GM18499 (cell line): ENCODE measurements around the gene ARHGEF4.

Source experiments
- ATAC-seq: cut with Tn5 transposase; IDR thresholded peaks from one replicate; pipeline ENCODE4 v1.9.1; 2021; ENCODE audit warnings: moderate number of reproducible peaks; ENCODE audit not compliant: insufficient read depth, unreplicated experiment

Gene ARHGEF4

DNA sequence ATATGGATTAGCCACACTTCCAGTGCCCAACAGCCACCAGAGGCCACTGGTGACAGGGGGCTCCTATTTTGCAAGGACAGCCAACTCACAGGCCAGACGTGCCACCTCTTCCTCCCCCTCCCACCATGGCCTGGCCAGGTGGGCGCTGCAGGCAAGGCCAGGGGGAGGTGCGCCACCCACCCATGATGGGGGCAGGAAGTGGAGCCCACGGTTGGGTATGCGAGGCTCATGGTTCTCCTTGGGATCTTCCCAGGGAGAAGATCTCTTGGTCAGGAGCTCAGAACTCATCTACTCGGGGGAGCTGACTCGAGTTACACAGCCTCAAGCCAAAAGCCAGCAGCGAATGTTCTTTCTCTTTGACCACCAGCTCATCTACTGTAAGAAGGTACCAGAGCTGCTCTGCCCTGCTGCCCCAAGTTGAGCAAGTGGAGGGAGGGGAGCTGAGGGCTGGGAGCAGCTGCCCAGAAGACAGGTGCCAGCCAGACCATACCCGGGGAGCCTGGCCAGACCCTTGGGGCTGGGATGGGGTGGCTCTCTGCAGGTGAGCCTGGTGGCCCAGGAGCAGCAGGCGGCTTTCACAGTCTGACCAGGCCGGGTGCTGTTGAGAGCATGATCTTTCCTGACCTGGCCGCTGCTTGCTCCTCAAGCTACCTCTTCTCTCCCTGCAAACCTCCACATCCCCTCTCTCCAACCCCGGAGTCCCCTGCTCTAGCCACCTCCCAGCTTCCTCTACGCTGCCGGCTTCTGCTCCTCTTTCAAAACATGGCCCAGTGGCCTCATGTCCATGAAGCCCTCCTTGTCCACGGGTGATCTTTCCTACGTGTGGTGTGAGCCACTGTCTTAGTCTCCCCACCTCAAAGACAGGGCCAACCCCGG is 206.7 kb downstream of the ARHGEF4 start:
- ATAC-seq: no peak

DNA sequence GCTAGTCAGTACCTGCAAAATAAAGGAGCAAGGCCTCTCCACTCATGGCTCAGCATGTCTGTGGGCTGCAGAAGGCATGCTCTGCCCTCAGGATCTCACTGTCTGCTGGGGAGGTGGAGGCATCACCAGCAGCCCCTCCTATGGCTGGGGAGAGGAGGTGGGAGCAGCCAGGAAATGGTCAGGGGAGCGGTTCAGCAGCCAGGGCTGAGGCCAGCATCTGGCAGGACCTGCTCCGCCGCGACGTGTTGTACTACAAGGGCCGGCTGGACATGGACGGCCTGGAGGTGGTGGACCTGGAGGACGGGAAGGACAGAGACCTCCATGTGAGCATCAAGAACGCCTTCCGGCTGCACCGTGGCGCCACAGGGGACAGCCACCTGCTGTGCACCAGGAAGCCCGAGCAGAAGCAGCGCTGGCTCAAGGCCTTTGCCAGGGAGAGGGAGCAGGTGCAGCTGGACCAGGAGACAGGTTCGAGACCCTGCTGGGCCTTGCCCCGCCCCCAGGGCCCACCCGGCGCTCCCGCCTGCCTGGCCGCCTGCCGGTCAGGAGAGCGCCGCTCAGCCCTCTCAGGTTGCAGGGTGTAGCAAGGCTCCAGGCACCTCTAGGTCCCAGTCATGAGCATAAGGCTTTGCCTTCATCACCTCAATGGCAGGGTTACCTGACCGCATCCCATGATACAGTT is 207.5 kb downstream of the ARHGEF4 start:
- ATAC-seq: no peak

DNA sequence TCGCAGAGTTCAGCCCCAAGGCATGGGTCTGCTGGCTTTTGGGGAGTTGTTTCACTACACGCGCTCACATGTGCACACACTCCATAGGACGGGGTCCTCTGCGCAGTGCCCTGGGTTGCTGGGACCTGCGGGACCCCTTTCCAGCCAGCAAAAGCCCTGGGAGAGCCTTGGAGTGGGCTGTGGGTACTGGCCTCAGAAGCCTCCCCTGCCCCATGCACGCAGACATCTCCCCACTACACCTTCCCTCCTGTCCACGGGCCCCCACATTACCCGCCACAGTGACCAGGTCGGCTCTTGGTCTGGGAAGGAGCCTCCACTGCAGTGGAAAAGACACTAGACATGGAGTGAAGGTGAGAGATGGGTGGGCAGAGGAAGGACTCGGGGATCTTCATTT is 208.0 kb downstream of the ARHGEF4 start:
- no peak for ATAC-seq

DNA sequence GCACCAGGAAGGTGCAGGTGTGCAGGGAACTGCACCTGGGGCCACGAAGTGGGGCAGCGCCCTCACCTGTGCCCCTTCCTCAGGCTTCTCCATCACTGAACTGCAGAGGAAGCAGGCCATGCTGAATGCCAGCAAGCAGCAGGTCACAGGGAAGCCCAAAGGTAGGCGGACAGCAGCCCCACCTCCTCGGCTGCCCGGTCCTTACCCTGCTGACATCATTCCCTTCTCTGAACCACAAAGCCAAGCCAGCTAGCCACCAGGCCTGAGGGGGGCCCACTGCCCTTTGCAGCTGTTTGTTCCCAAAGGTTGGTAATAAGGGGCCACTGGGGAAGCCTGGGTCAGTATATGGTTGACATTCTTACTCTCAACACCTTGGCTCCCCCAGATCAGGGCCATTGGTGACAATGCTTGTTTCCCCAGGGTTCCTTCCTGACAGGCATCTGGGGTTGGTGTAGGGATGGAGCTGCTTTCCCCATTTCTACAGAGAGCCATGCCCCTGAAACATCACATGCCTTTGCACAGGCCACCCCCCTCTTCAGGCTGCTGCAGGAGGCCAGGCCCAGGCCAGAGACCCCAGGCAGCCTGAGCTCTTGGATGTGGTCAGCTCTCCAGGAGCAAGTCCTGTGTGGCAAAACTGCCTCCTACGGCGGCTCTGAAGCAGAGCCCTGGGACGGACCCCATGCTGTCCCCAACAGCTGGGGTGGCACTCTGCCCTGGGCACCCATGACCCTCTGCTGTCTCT is 208.7 kb downstream of the ARHGEF4 start:
- ATAC-seq: no peak

DNA sequence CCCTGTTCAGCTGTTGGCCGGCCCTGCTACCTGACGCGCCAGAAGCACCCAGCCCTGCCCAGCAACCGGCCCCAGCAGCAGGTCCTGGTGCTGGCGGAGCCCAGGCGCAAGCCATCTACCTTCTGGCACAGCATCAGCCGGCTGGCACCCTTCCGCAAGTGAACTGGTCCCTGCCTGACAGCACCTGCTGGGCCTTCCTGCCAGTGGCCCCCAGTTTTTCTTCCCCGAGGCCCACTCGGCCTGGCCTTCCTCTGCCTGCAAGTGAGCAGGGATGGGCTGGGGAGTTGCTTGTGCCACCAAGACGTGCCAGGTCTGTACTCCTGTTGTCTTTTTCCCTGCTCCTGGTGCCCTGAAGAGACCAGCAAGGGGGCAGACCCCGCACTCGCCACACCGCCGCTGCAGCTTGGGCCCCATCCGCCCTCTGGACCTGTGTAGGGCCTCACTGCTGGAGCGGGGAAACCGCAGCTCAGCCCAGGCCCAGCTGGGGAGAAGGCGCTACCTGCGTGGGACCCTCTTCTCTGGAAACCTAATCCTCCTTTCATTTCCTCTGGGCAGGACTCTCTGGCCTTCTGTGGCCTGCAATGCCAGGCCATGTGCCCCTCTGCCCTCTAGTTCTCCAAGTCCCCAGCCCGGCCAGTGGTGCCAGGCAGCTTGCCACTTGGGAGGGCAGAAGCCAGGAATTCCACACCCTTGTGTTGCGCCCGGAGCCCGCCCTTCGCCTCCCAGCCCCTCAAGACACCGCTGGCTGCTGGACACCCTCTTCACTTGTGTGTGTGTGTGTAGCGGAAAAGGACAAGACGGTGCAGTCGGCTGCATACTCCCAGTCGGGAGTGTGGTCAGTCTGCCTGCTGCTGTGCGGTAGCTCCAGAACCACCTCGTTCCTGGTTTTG is 209.6 kb downstream of the ARHGEF4 start:
- ATAC-seq: no peak

DNA sequence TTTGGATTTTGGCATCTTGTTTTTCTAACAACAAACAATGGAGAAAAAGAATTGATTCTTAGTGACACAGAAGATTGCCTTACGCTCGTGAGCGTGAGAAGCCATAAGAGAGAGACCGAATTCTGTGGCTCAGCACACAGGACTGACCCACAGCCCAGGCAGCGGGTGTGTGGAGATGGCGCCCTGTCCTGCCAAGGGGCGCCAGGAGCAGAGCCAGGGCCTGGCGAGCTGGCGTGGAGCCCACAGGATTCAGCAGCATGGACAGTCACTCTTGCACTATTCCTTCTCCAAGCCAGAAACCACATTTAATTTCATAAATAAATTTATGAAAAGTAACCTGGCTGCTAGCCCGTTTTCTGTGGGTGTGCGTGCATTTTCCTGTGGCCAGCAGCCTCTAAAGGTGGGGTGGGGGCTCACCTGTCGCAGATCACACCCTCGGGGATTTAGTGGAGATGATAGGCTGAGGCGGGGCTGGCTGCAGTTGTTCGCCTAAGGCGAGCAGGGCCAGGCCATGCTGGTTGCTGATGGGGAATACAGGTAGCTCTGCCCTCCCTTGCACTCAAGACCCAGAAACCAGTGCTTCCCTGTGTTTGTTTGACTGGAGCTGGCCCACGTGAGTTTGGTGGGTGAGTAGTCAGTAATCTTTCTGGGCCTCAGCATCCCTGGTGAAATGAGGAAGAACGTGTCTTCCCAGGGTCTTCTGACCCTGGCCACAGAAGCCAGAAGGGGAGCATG is 210.4 kb downstream of the ARHGEF4 start:
- no peak for ATAC-seq

DNA sequence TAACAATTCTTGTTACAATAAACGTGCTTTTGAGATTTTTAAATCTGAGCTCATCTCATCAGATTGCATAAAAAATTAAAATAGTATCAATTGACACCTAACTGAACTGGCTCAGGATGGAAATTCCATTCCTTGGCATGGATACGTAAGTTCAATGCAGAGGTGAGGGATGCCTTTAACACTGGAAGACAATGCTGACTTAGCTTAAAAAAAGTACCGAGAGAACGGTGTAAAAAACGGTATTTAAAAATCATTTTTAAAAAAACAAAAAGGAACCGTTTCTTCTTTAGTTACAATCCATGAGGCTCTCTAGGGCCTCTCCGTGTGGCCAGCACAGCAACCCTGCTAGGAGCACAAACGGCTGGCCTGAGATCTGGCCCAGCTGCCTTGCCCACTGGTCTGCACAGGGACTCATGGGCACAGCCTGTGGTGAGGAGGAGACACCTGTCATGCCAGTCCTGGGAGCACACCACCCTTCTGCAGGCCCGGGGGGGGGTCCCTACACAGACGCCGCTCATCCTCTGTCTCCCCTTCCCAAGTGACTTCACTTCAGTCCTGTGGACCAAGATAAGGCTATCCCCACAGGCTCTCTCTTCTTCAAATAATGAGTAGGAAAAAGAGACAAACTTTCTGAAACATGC is 211.3 kb downstream of the ARHGEF4 start:
- ATAC-seq: no peak

DNA sequence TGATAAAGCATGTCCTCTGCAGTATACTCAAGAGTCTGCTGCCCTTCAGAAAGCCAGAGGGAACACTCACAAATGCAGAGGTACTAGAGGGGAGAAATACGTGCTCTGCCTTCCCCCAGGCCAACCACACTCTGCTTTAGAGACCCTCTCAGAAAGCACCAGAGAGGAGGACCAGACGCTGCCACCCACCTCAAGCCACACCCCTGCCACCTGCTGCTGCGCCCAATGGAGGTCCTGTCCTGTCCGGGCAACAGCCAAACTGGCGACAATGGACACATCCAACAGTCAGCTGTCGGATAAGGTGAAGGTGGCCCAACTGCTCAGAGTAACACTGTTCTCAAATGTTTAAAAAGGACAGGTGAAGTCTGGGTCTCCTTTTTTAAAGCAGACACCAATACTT is 211.9 kb downstream of the ARHGEF4 start:
- no peak for ATAC-seq

DNA sequence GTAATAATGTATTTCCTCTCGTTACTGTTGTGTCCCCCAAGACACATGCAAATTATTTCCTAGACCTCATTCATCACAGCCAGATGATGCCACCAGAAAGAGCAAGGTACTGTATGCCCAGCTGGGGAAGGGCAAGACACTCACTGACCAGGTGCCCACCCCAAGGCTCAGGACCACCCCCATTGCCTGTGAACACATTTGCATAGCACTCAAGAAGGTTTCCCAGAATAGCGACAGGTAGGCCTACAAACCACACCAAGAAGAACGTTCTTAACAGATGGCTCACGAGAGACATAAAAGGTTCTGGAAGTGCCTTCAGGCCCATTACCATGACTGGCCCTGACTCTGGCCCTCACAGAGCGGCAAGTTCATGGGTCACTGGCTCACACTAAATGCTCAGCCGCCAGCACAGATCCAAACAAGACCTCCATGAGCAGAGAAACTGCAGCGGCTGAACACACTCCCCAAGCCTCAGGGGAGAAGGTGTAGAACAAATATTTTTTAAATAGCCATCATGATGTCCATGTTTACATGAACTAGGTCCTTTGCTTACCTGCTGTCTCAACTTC is 212.5 kb downstream of the ARHGEF4 start:
- ATAC-seq: no peak

DNA sequence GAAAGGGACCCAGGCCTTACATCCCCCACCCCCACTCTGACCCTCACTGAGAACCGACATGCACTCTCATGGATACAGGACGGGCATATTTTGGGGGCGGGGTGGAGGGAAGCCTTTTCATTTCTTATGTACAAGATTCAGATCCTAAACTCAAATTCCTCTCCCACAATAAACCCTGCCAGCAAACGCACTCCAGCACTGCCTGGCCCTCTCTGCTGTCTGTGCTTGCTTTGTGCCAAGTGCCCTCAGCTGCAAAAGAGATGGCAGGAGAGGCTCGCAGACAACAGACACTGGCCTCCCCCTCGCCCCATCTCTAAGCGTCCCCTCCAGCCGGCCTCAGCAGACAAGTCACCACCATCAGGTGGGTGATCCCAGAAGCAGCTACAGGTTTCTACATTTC is 214.2 kb downstream of the ARHGEF4 start:
- ATAC-seq: no peak

DNA sequence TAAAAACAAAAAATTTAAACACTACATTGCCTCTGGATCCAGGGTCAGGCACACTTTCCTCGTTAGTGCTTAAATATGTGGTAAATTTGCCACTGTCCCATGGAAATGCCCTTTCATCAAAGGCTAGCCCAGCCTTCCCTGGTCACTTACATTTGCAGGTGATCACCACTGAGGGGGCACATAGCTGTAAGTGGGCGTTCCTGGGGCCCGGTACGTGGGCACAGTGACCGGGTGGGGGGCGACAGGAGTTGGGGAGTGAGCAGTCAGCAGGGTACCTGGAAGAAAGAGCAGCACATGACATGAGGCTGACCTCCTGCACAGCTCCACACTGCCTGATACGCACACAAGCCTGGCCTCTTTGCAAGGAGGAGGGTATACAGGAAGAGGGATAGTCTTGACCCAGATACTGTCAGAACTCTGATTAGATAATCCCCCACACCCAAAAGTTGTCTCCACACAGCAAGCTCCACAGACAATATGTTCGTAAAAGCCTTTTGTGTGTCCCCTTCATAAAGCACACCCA is 216.1 kb downstream of the ARHGEF4 start:
- ATAC-seq: no peak

DNA sequence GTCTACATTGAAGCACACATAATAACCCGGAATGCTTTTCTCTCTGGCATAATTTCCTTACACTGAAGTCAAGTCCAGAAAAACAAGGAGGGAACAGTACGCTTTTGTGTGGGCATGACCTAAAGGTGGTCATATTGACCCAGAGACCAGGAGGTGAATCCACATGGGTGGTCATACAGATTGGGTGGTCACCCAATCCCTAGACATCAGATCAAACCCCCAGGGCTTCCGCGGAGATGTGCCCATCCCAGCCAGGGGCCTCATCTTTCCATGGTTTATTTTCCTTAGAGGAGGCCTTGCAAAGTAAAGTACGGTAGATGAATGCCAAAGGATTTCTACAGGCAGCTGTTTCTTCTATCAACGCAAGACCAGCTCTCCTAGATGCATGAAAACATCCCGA is 217.8 kb downstream of the ARHGEF4 start:
- ATAC-seq: no peak

DNA sequence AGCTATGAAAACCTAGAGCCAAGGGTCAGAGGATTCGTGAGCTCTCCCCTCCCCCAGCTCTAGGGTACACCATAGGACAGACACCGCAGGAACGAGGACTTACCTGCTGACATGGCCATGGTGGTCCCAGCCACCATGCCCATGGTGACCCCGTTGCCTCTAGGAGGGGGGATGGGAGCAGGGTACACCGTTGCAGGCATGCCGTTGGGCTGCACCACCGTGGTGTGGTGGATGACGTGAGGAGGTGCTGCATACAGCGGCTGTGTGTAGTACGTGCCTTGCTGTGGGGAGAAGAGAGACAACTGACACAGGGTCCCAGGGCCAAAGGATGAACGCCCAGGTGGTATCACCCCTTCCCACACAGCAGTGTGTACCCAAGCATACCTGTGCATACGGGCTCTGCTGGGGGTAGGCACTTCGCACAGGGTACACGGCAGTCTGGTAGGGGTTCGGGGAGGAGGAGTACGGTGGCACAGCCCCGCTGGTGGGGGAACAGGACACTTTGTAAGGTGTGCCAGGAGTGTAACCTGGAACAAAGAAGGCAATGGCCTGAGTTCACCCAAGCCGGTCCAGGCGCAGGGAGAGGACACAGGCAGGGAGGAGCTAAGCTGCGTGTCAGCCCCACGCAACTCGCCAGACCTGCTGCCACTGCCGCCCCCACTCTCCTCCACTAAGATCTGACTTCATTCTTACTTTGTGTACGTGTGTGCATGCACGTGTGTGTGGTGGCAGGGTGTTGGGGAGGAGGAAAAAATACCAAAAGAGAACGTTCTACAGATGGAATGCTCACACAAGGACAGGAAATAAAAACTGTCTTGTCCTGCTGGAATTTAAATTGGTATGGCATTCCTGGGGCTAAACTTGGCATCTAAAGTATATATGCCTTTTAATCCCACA is 218.7 kb downstream of the ARHGEF4 start:
- no peak for ATAC-seq

DNA sequence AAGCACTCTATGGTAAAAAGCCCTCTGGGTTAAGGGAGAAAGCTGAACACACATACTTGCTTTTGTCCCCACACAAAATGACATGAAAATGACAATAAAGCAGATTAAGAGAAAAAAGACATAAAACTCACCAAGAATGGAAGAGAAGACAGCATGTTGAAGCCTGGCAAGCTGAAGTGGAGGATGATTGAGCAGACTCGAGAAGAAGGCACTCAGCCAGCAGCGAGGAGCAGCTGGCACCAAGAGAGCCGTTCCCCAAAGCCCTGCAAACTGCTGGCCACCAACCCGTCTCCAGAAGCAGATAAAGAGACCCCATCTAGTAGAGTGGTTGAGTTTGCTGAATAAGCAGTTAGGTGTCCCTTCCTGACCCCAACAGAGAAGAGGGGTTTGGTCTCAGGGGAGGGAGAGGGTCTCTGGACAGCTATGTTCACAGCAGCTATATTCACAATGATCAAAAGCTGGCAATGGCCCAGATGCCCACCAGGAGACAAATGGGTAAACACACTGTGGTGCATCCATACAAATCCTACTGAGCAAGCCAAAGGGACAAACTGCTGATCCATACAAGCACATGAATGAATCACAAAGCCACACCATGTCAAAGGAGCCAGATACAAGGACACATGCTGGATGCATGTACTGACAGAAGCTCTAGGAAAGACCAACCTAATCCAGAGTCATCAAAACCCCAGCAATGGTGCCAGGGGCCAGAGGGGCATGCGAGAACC is 219.7 kb downstream of the ARHGEF4 start:
- no peak for ATAC-seq

DNA sequence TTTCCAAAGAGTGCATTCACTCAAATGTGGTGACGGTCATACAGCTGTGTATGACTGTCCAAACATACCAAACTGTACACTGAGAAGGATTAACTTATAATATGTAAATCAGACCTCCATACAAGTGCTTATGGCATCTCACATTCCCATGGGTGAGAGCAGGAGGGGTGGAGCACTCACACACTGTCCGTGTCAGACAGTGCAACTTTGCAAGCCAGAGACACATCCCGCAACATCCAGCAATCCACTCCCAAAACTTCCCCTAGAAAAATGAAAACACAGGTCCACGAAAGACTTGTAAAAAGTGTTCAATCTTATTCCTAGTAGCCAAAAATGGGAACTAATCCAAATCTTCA is 220.2 kb downstream of the ARHGEF4 start:
- ATAC-seq: no peak

DNA sequence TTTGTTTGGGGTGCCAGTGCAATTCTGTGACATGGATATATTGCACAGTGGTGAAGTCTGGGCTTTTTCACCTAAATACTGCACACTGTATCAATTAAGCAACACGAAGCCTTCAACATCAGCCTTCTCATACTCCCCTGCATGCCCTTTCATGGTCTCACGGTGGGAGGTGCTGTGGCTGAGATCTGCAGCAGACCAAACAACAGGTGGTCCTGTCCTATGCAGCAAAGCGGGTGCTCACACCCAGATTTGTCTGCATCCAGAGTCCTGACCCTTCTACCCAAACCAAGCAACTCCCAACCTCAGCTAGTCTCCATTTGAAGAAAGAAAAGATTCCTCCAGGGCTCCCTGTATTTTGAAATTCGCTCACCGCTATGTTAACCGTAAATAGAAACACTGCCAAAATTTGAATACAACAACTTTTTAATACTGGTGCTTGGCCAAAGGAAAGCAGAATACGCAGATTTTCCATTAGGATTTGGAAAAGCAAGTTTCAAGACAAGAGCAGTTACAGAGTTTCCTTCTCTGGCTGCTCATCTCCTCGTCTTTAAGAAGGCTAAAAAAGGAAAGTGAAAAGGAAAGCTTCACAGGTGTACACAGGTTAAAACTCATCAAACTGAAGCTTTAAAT is 221.6 kb downstream of the ARHGEF4 start:
- no peak for ATAC-seq
